Esophagus squamous epithelium (tissue), 5 donors: ENCODE measurements around the gene UNC5C. TPM values are rescaled to one million over a fixed set of nuclear protein-coding genes. Genes with fewer than 3 reads are reported as not detected.

Source experiments
- DNase-seq: peaks from one replicate; lab custom pipeline; 2025; lab: John Stamatoyannopoulos, UW
- H3K27ac ChIP-seq, 4 donors: fragments of 200-600 bp; sonication (generic); one replicate each; pipeline ENCODE4 v1.5.1; 2016 to 2019; ENCODE audit warnings: mild to moderate bottlenecking in 1 of 4
- H3K27me3 ChIP-seq, 4 donors: fragments of 200-600 bp; sonication (generic); 1 replicate in 3 of 4; 2 replicates in 1 of 4; pipeline versions ENCODE4 v1.5.1 to v1.6.0; 2017 to 2021; ENCODE audit warnings: antibody characterized with exemption in 1 of 4
- H3K36me3 ChIP-seq, 3 donors: fragments of 200-600 bp; sonication (generic); one replicate each; pipeline ENCODE4 v1.5.1; 2016 to 2019
- H3K4me1 ChIP-seq, 3 donors: fragments of 200-600 bp; sonication (generic); one replicate each; pipeline ENCODE4 v1.5.1; 2017 to 2019
- H3K4me3 ChIP-seq, 4 donors: fragments of 200-600 bp; sonication (generic); 1 replicate in 3 of 4; 2 replicates in 1 of 4; pipeline ENCODE4 v1.5.1; 2016 to 2019; ENCODE audit warnings: mild to moderate bottlenecking in 2 of 4, moderate library complexity in 1 of 4
- H3K9me3 ChIP-seq, 3 donors: fragments of 200-600 bp; sonication (generic); one replicate each; pipeline ENCODE4 v1.5.1; 2016 to 2019
- POLR2A ChIP-seq, 4 donors: fragments of 450-650 bp; IDR thresholded peaks; one replicate each; pipeline ENCODE4 v1.6.1; 2017; ENCODE audit warnings: antibody characterized with exemption in 4 of 4, mild to moderate bottlenecking in 4 of 4, moderate library complexity in 3 of 4
- WGBS, 2 donors: methylation state at CpG; one replicate each; pipeline ENCODE4 v1.1.5; 2018; 5-methylcytosine and 5-hydroxymethylcytosine counted together
- intact Hi-C: fragments of 100-400 bp; cut with DNase I; formaldehyde crosslinking; loops from one replicate; pipeline ENCODE4 v1.15.0; 2022
- total RNA-seq, 4 donors: library from RNA; depleted of rRNA; stranded (reverse); fragments of >200 nt; gene quantifications; one replicate each; pipeline ENCODE4 v1.1.0, GENCODE V29; 2016
- TF ChIP-seq, protein P1 (sequence below), 6 experiments: fragments of 450-650 bp in 4 of 6; fragments of 200-600 bp in 2 of 6; sonication (generic) in 2 of 6; IDR thresholded peaks; one replicate each; pipeline ENCODE4 v1.5.1; 2016 to 2019; ENCODE audit warnings: antibody characterized with exemption in 6 of 6, mild to moderate bottlenecking in 4 of 6, moderate library complexity in 4 of 6
- donor health status: DM: yes; HTN: yes; CAD: no.

Gene UNC5C
- total RNA-seq, 4 donors from 2014 or later = 0.11 to 0.95 (median 0.36) TPM

DNA sequence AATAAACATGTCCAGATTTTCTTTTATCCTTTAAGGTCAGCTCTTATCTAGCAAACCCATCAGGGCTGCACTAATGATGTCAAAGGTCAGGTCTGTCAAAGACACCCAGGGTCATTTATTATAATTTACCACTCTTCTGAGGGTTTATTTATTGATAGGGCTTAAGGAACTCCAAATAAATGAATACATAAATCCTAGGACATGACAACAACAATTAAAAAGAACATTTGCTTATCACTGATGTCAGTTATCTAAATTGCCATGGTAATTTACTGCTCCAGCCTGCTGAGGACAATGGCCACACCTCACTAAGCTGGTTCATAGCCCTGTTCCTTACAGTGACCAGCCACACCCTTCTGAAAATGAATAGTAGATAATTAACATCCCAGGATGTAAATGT is 317.1 kb downstream of the UNC5C start:
- Histone ChIP-seq H3K4me3 (no peak overlapping the region), H3K4me1 (no peaks in the 10 kb centered on the region), H3K27me3 (no peaks in the 10 kb centered on the region), H3K27ac (no peak overlapping the region), H3K9me3 (no peaks in the 10 kb centered on the region), H3K36me3 (no peaks in the 10 kb centered on the region)
- DNase-seq = no peak
- intact Hi-C loops = no loop called here
- TF ChIP-seq, protein P1, sequence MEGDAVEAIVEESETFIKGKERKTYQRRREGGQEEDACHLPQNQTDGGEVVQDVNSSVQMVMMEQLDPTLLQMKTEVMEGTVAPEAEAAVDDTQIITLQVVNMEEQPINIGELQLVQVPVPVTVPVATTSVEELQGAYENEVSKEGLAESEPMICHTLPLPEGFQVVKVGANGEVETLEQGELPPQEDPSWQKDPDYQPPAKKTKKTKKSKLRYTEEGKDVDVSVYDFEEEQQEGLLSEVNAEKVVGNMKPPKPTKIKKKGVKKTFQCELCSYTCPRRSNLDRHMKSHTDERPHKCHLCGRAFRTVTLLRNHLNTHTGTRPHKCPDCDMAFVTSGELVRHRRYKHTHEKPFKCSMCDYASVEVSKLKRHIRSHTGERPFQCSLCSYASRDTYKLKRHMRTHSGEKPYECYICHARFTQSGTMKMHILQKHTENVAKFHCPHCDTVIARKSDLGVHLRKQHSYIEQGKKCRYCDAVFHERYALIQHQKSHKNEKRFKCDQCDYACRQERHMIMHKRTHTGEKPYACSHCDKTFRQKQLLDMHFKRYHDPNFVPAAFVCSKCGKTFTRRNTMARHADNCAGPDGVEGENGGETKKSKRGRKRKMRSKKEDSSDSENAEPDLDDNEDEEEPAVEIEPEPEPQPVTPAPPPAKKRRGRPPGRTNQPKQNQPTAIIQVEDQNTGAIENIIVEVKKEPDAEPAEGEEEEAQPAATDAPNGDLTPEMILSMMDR (IDR thresholded peaks at IDR 0.05) = no peak
- TF ChIP-seq POLR2A (IDR thresholded peaks at IDR 0.05) = no peak

DNA sequence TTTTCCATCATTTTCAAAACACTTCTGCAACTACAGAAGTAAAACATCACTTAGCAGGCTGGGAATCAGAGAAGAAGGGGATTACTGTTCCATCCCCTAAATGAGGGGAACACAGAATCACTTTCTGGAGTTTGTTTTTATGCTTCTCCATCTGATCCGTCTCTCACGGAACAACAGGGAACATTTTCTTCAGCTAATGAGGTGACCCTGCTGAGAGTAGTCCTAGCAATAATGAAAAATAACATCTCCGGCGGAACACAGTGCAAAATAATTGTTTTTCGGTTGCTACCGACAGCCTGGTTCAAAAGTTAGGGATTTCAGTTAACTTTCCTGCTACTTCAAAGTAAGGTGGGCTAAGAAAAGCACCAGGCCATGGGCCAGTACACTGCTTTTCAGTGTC is 322.9 kb downstream of the UNC5C start:
- H3K9me3 ChIP-seq = no peaks in the 10 kb centered on the region
- H3K4me3 ChIP-seq = no peak overlapping the region
- H3K36me3 ChIP-seq = no peaks in the 10 kb centered on the region
- TF ChIP-seq, protein P1 (IDR thresholded peaks at IDR 0.05) = no peak
- no peak for TF ChIP-seq POLR2A (IDR thresholded peaks at IDR 0.05)
- H3K4me1 ChIP-seq = no peaks in the 10 kb centered on the region
- no peak overlapping the region for H3K27ac ChIP-seq
- no peaks in the 10 kb centered on the region for H3K27me3 ChIP-seq
- 88 to 95% methylated on average over 6 of the region's 6 CpGs for WGBS, 2 donors
- intact Hi-C loops = no loop called here
- DNase-seq = no peak

- intact Hi-C loops = no loop called here
- TF ChIP-seq, protein P1 (IDR thresholded peaks at IDR 0.05) = no peak
- no peak for TF ChIP-seq POLR2A (IDR thresholded peaks at IDR 0.05)
- Histone ChIP-seq H3K9me3 (no peaks in the 10 kb centered on the region), H3K4me1 (no peaks in the 10 kb centered on the region), H3K27ac (no peak overlapping the region), H3K36me3 (no peaks in the 10 kb centered on the region), H3K4me3 (no peak overlapping the region), H3K27me3 (no peaks in the 10 kb centered on the region)
- WGBS, 2 donors = 86 to 87% methylated on average over 3 of the region's 3 CpGs
- DNase-seq = no peak
Measured at GRCh38 chr4:95224402-95224801, 324.4 kb downstream of the UNC5C start.

DNA sequence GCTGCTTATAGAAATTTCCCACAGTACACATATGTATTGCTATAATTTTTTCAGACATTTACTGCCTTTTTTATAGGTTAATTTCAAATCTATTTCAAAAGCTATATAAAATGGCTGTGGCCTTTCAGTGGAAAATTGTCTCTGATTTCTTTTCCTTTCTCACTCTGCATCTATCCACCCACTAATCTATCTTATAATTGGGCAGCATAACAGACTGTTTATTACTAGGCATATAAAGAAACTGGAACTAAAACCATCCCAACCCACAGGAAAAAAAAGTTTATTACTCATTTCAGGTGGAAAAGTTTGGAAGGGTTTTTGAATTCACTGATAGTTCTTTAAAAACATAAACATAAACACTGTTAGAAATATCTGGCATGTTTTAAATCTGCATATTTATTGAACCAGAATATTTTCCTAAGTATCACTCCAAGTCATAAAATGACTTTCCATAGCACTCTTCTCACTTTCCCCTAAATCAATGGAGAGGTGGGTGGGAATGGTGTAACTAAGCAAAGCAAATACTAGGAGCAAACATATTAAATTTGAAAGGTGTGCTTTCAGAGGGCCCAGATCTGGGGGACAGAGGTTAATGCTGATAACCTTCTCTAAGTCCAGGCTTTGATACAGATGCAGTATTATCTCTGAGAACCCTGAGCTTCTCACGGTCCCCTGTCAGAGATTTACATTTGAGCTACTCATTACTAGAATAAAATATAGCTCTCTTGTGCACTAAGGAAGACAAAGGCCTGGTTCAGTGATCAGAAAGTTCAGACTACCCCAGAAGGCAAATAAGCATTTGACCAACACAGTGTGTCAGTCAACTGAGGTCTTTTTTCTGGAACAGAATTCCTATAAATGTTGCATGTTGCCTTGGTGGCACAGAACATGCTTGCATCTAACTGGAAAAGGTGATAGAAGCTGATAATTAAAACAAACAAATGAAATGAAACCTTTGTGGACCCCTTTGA is 328.3 kb downstream of the UNC5C start:
- TF ChIP-seq, protein P1 (IDR thresholded peaks at IDR 0.05) = no peak
- no peak for TF ChIP-seq POLR2A (IDR thresholded peaks at IDR 0.05)
- no peak overlapping the region for H3K27ac ChIP-seq
- 55 to 67% methylated on average over 1 of the region's 1 CpG for WGBS, 2 donors

GRCh38 chr4:95219109-95219508 is 329.7 kb downstream of the UNC5C start:
- no peaks in the 10 kb centered on the region for H3K9me3 ChIP-seq
- no peaks in the 10 kb centered on the region for H3K4me1 ChIP-seq
- TF ChIP-seq, protein P1 (IDR thresholded peaks at IDR 0.05) = no peak
- DNase-seq = no peak
- H3K27me3 ChIP-seq = no peaks in the 10 kb centered on the region
- H3K36me3 ChIP-seq = no peaks in the 10 kb centered on the region
- H3K4me3 ChIP-seq = no peak overlapping the region
- intact Hi-C loops = no loop called here
- WGBS, 2 donors = 83 to 86% methylated on average over 3 to 5 of the region's 5 CpGs
- H3K27ac ChIP-seq = no peak overlapping the region

More for the DNA sequence above, 328.3 kb downstream of the UNC5C start:
- H3K4me1 ChIP-seq = no peaks in the 10 kb centered on the region
- no peaks in the 10 kb centered on the region for H3K9me3 ChIP-seq
- H3K36me3 ChIP-seq = no peaks in the 10 kb centered on the region
- no peak overlapping the region for H3K4me3 ChIP-seq
- no peaks in the 10 kb centered on the region for H3K27me3 ChIP-seq
- intact Hi-C loops = no loop called here
- DNase-seq = no peak
